ENCODE data around the gene WHAMM.
"Not testable (repeated sequence)": the region's sequence is repeated elsewhere in the genome, so short reads cannot be mapped to it uniquely, and the experiment has no call there.

WHAMM gene

DNA sequence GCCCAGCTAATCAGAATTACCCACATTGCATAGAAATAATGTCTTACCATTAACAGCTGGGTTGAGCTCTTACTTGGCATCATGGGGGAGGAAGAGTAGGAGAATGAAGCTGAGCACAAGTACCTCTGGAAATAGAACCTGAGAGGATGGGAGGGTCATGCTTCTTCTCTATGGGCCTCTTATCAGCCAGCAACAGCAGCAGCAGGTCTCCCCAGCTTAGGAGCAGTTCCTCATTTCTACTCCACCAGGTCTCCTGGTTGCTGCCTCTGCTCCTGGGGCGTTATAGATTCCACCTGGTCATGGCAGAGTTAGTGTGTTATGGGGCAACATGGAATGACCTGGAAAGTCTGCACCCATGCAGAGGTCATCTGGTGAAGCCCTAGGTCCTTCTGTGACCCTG lies 6.9 kb upstream of the WHAMM start:
- no peak for DNase-seq (ENCODE audit: low read depth)

DNA sequence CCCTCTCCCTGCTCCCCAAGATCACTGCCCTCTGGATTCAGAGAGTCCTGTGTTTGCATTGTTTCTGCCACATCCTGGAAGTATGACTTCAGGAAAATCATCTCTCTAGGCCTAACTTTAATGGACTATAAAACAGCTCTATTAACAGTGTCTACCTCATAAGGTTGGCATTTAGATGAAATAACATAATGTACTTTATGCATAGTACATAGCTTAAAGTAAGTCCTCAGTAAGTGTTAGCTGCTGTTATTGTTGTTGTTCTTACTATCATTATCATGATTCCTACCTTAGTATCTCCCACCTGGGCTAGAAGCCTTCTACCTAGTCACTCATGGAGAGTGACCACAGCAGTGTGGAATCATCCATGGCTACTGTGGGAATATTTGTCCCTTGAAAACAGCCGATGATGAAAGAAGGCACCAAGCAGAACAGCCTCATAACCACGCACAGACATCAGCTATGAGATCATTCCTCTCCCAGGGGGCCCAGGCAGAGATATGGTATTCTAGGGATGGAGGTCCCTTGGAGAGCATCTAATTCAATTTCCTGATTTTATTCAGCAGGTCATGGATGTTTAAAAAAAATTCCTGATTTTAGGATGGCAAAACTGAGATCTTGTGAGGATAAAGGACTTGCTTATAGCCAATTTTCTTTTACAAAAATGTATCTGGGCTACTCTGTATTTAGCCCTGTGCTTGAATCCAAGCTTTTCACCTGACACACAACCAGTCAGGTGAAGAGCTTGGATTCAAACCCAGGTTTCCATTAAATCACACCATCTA lies 5.4 kb upstream of the WHAMM start:
- no peak for DNase-seq (ENCODE audit: low read depth)

GRCh38 chr15:82804575-82804949 lies 4.9 kb upstream of the WHAMM start:
- DNase-seq (ENCODE audit: low read depth) = no peak

DNA sequence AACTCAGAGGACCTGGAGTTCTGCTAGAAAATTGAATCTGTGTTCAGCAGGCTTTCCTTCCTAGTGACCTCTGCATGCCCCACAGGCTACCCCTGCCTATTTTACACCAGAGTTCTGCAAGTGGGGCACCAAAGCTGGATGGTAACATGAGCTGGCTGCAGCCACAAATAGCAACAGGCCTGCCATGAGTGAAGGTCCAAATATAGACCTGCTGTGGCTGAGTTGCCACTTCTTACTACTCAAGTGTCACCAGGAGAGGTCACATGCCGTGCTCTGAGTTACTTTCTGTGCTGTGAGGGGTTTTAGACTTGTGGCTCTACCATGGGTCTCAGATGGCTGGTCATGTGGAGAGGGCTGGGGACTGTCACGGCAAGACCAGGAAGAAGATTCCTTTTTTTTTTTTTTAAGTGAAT lies 3.4 kb upstream of the WHAMM start, which contains the start of gene FSD2:
Gene FSD2 (minus strand): TSS at position 76 of the 413 bp plus-strand sequence. CDS start 18,679 bp downstream, outside the sequence.
- no peak for DNase-seq (ENCODE audit: low read depth)

DNA sequence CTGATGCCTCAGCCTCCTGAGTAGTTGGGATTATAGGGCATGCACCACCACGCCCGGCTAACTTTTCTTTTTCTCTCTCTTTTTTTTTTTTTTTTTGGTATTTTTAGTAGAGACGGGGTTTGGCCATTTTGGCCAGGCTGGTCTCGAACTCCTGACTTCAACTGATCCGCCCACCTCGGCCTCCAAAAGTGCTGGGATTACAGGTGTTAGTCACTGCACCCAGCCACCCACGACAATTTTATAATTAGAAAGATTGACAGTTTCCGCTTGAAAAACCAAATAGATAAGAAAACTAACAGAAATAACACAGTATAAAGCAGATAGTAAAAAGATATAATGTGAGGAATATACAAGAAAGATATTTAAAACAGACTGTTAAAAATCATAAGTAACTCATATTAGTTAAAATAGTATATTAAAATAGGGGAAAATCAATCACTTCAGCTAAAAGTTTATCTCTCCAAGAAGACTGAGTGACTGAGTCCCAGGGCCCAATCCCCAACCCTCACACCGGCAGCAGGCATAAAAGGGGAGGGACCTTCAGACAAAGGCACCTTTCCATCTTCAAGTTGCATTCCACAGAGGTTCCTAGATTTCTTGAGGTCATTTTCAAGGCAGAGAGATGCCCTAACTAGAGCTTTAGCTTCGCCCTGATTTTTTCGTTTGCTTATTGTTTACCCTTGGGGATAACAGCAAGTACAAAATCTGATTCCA lies 1.4 kb upstream of the WHAMM start:
- DNase-seq (ENCODE audit: low read depth) = no peak

GRCh38 chr15:82808634-82809041 lies 790 bp upstream of the WHAMM start:
- no peak for DNase-seq (ENCODE audit: low read depth)

GRCh38 chr15:82810061-82810889 lies 847 bp downstream of the WHAMM start:
- DNase-seq (ENCODE audit: low read depth) = peak; percentile 45

GRCh38 chr15:82810890-82811426 lies 1.5 kb downstream of the WHAMM start:
- no peak for DNase-seq (ENCODE audit: low read depth)

GRCh38 chr15:82812994-82813393 lies 3.6 kb downstream of the WHAMM start:
- DNase-seq (ENCODE audit: low read depth) = no peak

- no peak for DNase-seq (ENCODE audit: low read depth)
These were observed 10.7 kb downstream of the WHAMM start for GRCh38 chr15:82820128-82820527.

DNA sequence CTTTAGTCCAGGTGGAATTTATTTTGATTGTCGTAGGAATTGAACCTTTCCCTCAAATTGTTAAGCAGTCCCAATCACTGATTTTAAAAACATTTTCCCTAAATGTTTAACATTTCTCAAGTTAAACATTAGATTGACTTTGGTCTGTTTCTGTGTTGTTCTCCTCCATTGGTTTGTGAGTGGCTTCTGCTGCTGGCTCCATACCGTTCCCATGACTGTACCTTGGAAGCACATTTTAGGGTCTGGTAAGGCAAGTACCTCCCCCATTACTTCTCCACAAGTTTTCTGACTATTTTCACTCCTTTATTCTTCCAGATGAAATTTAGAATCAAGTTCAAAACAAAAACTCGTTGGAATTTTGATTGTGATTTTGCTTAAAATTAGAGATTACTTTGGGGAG lies 12.0 kb downstream of the WHAMM start:
- not testable (repeated sequence) for DNase-seq (ENCODE audit: low read depth)

DNA sequence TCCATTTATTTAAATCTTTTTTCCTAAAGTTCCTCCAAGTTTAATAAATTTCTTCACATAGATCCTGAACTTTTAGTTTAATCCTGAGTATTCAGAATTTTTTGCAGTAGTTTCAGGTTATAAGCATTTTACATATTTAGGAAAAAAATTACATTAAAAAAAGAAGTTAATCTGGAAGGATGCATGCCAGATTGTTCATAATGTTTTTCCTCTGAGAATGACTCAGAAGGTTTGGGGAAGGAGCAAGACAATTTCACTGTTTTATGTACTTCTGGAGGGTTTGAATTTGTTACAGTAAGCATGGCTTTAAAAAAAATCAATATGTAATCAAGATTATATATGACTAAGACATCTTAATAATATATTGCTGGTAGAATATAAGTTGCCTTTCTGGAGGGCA lies 12.4 kb downstream of the WHAMM start:
- not testable (repeated sequence) for DNase-seq (ENCODE audit: low read depth)

GRCh38 chr15:82823049-82823448 lies 13.6 kb downstream of the WHAMM start:
- DNase-seq (ENCODE audit: low read depth) = no peak

- DNase-seq (ENCODE audit: low read depth) = no peak
These were observed 18.6 kb downstream of the WHAMM start for GRCh38 chr15:82828075-82828474.

- DNase-seq (ENCODE audit: low read depth) = no peak
These were observed 19.8 kb downstream of the WHAMM start for GRCh38 chr15:82829234-82829633.

- DNase-seq (ENCODE audit: low read depth) = no peak
These were observed 21.2 kb downstream of the WHAMM start for GRCh38 chr15:82830427-82831173.

- DNase-seq (ENCODE audit: low read depth) = no peak
These were observed 22.6 kb downstream of the WHAMM start for GRCh38 chr15:82831894-82832600.

GRCh38 chr15:82832601-82833361 lies 23.4 kb downstream of the WHAMM start:
- peak; percentile 86 for DNase-seq (ENCODE audit: low read depth)

DNA sequence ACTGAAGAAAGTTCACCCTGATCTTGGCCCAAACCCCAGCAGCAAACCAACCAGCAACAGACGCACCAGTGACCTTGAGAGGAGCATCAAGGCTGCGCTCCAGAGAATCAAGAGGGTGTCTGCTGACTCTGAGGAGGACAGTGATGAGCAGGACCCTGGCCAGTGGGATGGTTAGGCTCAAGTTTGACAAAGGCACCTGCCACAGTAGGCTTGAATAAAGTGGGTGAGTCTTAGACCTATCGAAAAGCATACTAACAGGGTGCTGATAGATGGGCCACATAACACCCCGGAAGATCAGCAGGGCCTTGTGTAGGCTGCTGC lies 23.9 kb downstream of the WHAMM start:
- no peak for DNase-seq (ENCODE audit: low read depth)

- DNase-seq (ENCODE audit: low read depth) = no peak
These were observed 26.0 kb downstream of the WHAMM start for GRCh38 chr15:82835391-82835917.

Data from HS-5 (cell line).